Ammon's horn (tissue), 1 donor: ENCODE data around the gene ELMO2.

Experiments used
- DNase-seq: peaks from one replicate; pipeline ENCODE4 v3.0.0-alpha.2; 2016; ENCODE audit warnings: low spot score

The ELMO2 gene

DNA sequence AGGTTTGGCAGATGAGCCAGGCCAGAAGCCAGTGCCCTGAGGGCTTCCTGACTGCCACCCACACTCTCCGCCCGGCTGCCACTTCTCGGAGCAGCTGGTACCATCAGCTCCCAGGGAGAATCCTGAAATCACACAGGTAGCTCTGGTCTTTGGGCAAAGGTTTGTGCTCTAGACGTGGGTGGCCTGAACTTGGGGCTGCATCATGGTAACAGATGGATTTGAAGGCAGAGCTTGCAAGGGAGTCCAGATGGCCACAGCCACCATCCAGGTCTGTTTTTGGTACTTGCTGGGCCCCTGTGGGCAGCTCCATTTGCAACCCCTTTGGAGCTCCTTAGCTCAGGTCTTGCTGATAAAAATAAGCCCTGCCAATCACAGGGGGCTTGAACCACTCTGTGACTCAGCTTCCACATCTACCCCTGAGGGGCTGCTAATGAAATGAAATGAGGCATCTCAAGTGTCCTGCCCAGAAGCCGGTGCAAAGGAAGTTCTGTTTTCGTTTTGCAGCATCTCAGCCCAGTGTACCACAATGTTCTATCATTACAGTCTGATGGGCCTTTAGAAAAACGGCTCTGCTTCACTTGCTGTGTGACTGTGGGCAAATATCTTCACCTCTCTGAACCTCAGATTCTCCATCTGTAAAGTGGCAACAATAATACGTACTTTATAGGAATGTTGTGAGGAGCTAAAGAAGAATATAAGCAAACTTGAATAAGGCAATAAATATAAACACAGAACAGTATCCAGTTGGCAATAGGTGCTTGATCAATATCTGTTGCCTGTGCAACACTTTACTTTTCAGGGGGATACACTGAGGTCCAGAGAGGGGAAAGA, 73.0 kb downstream of the ELMO2 start:
- no peak for DNase-seq

DNA sequence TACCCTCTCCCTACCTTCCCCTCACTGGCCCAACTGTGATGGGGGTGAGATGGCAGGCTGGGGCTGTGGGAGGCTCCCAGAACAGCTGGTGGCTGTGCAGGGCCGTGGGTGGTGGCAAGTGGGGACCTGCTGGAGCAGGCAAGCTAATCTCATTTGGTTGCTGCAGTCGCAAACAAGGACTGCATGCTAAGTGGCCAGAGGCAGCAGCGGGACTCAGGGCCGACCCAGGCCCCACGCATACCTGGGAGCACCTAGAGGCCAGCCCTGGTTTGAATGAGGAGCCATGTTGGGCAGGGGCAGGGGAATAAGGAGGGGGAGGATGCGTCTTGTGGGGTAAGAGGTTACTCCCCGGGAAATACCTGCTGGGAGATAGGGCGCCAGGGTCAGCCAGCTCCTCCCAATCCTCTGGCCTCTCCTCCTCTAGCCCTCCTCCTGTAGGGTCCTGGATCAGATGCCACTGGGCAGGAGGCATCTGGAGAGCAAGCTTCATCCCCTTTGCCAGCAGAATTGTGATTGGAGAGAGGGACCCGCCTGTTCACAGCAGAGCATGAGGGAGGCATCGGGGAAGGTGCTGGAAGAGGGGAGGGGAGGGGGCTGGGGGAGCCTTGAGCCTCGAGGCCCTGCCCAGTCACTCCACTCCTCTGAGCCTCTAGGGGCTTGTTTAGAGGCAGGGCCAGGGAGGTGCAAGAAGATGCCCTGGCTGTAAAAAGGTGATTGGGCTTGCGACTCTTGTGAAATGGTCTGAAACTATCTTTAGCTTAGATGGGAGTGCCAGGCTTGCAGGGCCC, 73.8 kb downstream of the ELMO2 start:
- DNase-seq: no peak

- no peak for DNase-seq
These were observed 74.6 kb downstream of the ELMO2 start for GRCh38 chr20:46331611-46332361.

DNA sequence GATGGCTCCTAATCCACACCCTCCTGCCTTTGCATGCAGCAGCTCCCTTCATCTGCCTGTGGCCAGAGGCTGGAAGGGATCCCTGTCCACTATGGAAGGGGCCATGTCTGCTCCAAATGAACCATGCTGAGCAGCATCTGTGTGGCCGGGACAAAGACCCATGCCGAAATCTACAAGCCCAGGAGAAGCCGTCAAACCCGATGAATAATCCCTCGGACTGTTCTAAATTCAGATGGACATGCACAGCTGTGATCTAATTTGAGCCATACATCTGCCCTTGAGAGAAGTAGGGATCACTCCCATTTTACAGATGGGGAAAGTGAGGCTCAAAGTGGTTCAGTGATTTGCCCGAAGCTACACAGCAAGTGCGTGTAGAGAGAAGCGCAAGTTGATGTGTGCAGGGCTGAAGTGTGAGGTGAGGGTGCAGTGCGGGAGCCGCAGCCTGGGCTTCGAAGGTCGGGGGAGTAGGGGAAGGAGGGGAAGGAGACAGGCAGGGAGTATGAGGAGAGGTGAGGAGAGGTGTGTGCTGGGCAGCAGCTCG, 75.5 kb downstream of the ELMO2 start:
- no peak for DNase-seq

GRCh38 chr20:46330072-46330763, 76.2 kb downstream of the ELMO2 start:
- no peak for DNase-seq

- DNase-seq: no peak
These were observed 78.1 kb downstream of the ELMO2 start for GRCh38 chr20:46328200-46328882.

GRCh38 chr20:46327557-46327956, 78.9 kb downstream of the ELMO2 start:
- no peak for DNase-seq

DNA sequence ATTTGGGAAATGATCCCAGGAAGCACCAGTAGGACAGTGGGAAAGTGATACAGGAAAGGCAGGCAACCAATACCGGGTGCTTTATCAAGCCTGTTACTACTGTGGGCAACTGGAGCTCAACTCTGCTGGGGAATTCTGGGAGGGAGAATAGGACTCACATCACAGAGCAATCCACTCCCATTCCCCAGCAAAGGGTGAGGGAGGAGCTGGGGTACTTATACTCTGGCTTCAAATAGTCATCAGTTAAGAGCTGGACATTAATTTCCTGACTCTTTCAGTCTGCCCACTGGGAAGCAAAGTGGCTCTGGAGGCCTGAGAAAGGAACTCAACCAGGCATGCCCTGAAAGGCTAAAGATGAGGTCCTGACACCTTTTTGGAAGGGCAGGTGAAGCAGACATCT, 80.6 kb downstream of the ELMO2 start:
- no peak for DNase-seq

GRCh38 chr20:46324960-46325703, 81.3 kb downstream of the ELMO2 start:
- no peak for DNase-seq

DNA sequence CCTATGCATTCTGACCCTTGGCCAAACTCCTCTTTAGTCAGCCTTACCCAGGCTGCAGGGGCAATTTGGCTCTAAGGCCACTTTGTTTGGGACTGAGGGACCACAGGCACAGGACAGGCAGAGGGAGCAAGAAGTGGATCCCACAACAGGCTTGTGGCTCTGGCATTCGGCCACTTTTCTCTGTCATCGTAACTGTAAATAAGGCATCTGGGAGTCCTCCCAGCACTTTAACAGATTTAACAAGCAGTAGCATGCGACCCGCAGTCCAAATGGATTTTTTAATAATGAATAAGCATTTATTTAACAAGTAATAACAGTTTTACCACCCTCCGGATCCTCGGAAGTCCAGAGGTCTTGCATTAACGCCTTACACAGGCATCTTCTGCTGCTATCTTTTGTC, 82.0 kb downstream of the ELMO2 start:
- DNase-seq: no peak

DNA sequence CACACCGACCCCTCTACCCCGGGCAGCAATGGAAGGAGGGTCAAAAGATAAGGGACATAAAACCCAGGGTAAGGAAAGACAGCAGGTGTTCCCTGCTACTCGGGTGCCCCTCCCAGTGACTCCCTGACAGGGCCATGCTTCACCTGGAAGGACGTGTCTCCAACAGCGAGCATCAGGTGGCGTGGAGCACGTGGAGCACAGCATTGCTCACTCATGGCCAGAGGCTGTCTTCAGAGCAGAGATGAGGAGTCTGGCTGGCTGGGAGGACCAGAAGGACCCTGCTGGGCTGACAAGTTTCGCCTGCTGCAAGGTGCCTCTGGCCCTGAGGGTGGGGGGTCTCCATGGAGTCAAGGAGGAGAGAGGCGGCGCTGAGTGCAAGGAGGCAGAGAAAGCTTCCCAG, 82.9 kb downstream of the ELMO2 start:
- no peak for DNase-seq

DNA sequence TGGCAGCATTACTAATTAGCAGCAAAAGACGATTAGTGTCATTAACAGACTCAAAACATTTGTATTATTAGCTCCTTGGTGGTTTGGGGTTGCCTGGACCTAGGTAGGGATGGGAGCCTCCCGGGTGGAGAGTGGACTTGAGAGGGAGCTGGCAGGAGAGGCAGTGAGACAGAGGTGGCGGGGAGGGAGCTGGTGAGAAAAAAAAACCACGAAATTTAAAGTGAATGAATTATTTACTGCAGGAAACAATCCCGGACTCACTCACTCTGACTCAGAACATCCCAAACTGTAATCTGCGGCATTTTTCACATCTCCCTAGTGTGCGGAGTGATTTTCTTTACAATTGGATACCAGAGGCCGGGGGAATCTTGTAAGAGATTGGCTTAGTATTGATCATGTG, 83.8 kb downstream of the ELMO2 start:
- DNase-seq: no peak

- no peak for DNase-seq
These were observed 88.7 kb downstream of the ELMO2 start for GRCh38 chr20:46317685-46318177.

DNA sequence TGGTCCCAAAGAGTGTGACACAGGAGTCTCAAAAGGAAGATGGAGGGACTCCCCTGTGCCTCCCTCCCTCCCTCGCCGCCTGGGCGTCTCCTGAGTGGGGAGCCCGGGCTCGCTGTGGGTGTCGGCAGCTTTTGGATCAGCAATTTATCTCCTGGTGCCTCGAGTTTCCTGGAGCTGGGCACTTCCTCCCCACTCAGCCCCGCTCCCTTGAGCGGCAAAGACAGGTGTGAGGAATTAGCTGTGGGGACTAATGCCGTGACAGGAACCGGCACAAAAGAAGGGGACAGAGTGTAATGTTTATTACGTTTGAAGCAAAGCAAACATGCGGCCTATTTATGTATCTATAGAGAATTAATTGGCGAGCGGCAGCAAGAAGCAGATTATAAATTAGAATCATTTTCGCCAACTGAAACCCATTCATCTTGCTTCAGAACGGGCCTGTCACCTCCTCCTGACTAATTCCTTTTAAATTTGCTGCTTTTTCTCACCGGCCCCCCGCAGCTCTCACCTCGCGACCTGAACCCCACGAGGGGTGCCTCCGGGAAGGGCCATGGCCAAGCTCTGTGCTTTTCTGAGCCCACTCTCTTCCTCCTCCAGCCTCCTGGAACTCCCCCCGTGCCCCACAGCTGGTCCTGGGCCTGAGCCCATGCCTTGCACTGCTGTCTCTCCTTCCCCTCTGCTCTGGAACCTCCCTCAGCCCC, 89.3 kb downstream of the ELMO2 start:
- DNase-seq: no peak
